NCI-H1105 (cell line): ENCODE results near the gene MERTK.

Experiments used
- DNase-seq: peaks from one replicate; lab custom pipeline; 2025; lab: John Stamatoyannopoulos, UW

MERTK gene

DNA sequence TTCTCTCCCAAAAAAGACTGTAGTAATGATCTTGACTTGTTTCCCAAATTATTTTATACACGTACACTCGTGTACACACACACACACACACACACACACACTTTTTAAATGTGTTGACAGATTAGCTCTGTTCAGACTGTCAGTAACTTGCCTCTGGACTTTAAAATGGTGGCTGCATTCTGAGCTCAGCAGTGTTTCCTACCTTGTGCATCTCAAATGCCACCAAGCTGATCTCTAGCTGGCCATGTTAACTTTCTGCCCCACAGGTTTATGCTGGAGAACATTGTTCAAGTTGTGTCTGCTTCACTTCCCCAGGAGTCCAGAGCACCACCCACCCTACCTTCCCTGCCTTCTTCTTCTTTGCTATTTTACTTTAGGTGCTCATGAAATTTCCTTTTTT is 83.3 kb downstream of the MERTK start:
- DNase-seq = no peak

DNA sequence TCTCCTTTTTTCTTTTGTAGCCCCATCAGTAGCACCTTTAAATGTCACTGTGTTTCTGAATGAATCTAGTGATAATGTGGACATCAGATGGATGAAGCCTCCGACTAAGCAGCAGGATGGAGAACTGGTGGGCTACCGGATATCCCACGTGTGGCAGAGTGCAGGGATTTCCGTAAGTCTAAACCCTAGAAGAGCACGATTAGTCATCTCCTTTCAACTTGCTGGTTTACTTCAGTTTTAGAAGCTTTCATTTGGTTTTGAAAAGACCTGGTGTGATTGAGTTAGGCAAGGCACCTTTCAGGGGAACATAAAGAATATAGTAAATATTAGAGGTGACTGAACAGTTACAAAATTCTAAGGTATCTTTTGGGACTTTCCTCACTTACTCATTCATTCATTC is 84.4 kb downstream of the MERTK start:
- no peak for DNase-seq

DNA sequence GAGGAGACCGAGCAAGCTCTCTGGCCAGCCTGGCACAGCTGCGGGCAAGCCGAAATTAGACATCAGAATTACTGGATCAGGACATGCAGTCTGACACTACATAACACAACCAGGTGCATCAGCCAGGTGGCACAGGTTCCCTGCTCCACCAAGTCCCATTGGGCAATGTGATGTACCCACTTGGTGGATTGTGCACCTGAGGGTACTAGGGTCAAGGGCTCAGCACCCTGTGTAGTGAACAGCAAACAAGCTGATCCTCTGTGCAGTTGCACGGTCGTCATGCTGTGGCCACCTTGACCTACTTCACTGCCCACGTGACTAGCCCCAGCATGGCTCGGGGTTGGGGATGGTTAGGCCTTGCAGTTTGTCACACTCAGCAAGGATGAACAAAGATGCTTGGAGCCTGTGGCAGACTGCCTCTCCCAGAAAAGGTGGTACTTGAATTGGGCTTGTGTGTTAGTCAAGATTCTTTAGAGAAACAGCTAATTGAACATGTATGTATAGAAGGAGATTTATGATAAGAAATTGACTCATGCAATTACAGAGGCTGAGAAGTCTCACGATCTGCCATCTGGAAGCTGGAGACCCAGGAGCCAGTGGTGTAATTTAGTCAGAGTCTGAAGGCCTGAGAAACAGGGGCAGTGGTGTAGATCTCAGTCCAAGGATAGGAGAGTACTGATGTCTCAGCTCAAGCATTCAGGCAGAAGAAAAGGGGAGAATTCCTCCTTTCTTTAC is 85.2 kb downstream of the MERTK start:
- no peak for DNase-seq

DNA sequence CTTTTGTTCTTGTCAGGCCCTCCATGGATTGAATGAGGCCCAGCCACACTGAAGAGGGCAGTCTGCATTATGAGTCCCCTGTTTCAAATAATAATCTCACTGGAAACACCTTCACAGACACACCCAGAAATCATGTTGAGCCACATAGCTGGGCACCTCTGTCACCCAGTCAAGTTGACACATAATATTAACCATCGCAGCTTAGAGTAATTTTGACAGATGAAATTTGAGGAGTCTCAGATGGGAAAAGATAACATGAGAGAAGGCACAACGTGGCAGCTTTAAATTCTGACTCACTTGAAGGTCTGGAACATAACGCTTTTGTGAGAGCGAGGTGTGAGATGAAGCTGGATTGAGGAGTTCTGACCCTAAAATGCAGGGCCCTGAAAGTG is 85.8 kb downstream of the MERTK start:
- DNase-seq = no peak

DNA sequence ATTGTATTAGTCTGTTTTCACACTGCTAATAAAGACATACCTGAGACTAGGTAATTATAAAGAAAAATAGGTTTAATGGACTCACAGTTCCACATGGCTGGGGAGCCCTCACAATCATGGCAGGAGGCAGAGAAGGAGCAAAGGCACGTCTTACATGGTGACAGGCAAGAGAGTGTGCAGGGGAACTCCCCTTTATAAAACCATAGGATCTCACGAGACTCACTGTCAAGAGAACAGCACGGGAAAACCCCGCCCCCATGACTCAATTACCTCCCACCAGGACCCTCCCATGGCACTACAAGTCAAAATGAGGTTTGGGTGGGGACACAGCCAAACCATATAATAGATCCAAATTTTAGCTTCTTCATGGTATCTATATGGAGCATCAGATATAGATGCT is 87.1 kb downstream of the MERTK start:
- no peak for DNase-seq

DNA sequence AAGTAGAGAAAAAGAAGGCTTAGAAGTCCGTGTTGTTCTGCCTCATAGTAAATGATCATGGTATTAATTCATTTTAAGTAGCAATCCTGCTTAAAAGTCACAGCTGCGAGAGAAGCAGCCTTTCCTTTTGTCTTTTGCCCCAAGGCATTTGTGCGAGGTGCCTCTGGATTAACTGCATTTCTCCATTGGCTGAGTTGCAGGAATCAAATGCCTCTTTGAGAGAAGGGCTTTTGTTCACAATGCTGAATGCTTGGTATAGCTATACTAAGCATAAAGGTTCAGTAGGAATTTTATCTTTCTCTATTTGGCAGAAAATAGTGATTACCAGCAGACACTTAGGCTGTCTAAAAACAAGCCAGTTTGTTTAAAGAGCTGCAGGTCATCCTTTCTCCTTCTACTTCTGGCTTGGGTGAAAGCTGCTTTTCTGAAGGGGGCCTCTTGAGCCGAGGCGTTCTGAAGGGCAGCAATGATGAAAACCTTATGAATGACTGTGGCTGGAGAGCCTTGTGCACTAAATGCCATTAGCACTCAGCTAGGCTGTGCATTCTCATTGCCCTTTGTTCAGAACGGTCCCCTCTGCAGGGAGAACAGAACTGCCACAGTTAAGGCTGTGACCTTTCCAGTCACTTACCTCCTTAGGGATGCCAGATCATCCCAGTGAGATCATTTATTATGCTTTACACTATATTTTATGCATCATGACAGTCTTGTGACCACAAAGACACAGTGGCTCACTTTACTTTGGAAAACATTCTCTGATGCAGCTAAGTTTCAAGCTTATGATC is 87.9 kb downstream of the MERTK start:
- DNase-seq = no peak

DNA sequence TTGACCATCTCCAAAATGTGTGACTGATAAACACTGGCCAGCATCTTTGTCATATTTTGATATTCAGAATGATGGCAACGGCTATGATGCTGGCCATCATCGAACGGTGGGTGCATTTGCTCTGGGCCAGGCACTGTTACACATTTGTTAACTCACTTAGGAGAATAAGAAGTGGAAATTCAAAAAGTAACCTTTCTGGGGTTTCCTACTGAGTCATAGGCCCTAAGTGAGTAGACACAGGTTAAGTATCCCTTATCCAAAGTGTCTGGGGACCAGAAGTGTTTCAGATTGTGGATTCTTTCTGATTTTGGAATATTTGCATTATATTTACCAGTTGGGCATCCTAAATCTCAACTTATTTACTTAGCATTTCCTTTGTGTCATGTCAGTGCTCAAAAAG is 92.0 kb downstream of the MERTK start:
- no peak for DNase-seq

DNA sequence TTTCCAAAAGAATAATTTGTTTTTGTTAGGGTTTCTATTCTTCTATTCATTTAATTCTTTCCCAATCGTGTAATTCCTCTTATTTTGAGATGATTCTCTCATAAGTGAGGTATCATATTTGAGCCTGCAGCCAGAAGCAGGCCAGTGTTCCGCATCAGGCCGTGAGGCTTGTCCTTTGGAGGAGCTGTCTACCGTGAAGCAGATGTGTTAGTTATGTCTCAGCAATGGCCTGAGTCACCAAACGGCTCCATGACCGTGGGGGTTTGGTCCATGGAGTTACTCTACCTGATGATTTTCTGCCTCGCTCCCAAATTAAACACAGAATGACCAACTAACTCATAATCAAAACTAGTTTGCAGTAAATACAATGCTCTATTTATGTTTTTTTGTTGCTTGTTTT is 92.4 kb downstream of the MERTK start:
- no peak for DNase-seq

DNA sequence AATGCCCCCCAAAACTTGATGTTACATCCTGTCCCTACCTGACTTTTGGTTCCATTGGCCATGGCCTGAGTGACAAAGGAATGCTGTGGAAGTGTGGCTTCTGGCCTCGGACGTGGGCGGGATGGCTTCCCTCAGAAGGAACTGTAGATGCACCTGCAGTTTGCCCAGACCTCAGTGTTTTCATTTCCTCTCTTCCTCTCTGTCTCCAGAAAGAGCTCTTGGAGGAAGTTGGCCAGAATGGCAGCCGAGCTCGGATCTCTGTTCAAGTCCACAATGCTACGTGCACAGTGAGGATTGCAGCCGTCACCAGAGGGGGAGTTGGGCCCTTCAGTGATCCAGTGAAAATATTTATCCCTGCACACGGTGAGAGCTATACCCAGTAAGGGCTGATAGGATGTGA is 95.6 kb downstream of the MERTK start:
- no peak for DNase-seq

DNA sequence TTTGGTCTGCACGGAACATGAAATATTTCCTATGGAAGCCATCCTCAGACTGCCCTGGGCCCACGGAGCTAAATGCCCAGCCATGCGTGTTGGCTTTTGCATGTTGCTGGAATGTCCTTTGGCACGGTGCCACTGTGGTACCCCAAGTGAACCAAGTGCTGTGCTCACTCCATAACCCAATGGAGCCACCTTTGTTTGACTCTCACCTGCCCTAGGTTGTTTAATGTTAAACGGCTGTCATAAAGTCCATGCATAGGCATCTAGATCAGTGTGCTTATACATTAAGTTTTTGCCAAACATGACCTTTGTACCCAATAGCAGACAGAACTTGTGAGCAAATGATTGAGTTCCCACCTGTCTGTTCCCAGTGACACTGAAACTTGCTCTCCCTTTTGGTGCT is 96.7 kb downstream of the MERTK start:
- no peak for DNase-seq

DNA sequence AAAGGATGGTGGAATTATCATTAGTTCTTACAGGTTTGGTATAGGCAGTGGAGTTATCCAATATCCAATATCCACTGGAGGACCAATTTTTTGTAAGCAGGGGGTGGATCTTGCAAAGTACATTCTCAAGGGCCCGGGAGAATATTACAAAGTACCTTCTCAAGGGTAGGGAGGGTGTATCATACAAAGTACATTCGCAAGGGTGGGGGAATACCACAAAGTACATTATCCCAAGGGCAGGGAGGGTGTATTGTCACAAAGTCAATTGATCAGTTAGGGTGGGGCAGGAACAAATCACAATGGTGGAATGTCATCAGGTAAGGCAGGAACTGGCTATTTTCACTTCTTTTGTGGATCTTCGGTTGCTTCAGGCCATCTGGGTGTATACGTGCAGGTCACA is 101.4 kb downstream of the MERTK start:
- no peak for DNase-seq

DNA sequence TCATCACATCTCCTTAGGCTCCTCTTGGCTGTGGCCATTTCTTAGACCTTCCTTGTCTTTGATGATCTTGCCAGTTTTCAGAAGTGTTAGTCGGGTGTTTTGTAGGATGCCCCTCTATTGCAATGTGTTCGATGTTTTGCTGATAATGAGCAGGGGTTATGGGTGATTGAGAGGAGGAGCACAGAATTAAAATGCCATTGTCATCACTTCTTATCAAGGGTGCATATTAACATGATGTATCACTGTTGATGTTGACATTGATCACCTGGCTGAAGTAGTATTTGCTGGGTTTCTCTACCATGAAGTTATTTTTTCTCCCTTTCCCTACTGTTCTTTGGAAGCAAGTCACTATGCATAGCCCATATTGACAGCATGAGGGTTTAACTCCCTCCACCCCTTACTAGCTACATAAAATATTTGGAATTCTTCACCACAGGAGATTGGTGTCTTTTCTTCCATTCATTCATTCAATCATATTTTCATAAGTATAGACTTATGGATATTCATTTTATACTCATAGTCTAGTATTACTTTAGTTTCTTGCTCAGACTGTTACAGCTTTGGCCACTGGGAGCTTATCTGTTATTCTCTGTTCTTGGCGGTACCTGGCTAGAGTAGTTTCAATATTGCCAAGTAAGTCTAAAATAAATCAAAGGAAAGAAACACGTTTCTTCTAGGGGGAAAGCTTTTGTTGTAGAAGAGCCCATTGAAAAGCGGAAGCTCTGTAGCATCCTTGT is 102.2 kb downstream of the MERTK start:
- DNase-seq = no peak

DNA sequence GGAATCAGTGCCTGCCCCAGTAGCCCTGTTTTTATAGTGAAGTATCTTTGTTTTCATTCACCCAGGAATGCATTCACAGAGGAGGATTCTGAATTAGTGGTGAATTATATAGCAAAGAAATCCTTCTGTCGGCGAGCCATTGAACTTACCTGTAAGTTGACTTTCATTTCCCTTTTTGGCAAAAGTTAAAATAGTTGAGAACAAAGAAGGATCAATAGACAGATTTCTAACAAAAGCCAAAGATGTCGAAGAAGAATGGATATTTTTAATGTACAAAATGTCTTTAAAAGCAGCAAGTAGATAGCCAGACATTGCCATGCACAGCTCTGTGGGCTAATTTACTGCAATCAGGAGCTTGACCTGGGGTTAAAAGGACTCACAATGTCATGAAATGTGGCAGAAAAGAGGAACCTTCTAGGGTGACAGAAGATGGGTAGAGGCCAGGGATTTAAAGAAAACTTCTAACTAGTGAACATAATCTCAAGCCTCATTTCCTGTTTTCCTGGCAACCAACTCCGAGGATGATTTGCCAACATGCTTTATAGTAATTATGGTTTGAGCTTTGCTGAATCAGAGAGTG is 102.8 kb downstream of the MERTK start:
- no peak for DNase-seq

DNA sequence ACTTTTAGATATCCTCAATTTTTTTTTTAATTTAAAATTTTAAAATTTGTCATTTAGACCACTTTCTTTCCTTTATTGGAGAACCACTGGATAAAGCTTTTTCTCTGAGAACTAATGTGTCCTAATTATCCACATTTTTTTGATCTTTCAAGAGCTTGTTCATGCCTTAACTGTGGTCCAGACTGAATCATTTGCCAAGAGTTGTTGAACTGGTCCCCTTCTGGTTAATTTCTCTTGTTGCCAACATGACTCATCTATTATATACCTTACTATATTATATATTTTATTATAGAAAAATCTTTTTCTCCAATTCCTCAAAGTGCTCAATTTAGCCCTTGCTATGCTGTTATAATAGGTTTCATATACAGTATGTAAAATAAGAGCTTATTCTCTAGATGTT is 103.5 kb downstream of the MERTK start:
- no peak for DNase-seq

DNA sequence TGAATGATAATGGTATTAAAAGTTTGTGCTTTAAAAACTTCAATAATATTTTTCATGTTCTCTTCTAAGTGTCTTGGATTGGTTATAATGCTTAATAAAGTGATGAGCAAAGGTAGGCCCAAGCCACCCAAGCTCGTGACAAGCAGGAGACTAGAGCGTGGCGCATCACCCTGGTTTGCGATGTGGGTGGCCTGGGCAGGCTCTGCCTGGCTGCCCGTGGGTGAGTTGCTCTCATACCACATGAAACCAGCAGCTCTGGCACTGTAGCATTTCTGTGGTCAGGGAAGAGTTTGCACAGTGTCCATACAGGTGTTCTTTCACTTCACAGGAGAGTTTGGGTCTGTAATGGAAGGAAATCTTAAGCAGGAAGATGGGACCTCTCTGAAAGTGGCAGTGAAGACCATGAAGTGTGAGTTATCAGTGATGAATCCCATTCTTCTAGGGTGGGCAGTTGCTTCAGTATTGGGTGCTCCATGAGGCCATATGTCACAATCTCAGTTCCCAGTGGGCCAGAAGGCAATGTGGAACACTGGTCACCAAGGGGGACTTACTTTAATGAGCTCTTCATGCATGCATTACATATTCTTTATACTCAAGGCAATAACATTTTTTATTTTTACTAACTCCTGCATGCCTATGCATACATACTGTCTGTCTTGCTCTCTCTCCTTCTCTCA is 105.3 kb downstream of the MERTK start:
- no peak for DNase-seq

DNA sequence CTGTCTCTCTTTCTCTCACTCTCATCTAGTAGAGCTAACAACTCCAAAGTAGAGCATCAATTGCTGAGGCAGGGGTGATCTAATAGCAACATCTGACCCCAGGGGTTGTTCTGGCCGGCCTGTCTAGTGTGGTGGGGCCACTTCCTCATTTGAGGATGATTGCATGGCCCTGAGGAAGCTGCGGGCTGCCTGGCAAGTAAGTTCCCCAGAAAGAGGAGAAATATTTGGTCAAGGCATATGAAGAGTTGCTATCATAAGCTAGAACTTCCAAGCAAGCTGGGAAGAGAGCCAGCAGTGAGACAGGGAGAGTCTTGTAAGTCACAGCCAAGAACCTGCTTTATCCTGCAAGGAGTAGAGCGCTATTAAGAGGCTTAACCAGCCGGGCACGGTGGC is 105.8 kb downstream of the MERTK start:
- no peak for DNase-seq

DNA sequence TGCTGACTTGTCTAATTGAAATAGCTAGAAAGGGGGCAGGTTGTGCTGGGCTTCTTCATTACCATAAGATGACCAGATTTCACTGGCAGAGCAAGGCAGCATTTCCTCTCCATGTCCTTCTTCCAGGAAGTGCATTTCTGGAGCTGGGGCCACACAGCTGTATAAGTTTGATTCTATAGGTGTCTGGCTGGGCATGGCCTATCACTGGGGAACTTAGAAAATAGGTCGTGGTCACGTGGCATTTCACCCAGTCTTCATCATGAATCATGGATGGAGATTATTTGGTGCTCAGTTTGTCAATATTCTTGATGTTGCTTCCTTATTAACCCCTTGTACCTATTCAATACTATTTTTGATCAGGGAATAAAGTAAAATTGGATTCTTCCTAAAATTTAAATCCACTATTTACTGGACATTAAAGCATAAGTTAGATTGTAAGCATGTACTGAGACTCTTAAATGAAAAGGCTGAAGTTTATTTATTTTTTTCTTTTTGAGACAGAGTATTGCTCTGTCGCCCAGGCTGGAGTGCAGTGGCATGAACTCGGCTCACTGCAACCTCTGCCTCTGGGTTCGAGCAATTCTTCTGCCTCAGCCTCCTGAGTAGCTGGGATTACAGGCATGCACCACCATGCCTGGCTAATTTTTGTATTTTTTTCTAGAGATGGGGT is 107.1 kb downstream of the MERTK start:
- DNase-seq = no peak

DNA sequence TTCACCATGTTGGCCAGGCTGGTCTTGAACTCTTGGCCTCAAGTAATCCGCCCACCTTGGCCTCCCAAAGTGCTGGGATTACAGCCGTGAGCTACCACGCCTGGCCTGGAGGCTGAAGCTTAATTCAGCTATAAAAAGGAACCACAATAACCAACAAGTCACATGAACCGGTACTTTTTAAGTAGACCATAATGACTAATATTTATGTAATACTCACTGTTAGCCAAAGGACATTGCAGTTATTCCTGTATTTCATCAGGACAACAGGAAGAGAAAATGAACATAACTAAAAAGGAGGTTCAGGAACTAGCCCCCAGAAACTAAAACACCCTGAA is 107.6 kb downstream of the MERTK start:
- no peak for DNase-seq

DNA sequence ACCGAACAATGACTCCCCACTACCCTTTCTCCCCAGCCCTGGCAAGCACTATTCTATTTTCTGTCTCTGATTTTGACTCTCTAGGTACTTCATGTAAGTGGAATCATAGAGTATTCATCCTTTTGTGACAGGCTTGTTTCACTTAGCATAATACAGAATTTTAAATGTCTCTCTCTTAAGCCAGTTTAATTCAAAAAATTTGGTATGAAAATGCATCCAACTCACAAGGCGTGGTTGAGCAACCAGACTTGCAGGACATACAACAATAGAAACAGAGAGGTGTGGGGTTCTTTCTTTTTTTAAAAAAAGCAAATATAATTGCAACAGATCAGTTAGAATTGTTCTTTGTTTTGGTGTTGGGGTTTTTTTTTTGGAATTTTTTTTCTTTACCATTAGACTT is 109.1 kb downstream of the MERTK start:
- no peak for DNase-seq

DNA sequence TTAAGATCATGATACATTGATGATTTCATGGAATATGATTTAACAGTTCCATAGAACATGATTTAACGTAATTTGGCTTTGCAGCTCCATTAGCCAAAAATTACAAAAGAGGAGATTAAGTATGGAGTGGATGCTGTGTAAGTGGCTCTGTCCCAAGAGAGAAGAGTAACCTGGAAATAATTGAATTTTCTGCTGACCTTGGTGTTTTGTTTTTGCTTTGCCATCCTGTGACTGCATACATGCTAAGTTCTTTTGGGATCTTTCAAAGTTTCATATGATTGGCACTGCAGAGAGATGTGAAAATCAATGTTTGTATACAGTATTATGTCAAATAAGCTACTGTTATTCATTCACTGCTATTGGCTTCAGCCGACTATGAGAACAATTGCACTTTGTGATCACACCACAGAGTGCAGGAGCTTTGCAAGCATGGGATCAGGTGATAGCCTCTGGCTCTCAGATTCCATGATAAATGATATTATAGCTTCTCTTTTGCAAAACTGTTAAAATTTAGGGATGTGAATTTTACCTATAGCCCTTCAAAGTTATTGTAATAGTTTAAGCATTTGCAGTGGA is 110.6 kb downstream of the MERTK start:
- DNase-seq = no peak

DNA sequence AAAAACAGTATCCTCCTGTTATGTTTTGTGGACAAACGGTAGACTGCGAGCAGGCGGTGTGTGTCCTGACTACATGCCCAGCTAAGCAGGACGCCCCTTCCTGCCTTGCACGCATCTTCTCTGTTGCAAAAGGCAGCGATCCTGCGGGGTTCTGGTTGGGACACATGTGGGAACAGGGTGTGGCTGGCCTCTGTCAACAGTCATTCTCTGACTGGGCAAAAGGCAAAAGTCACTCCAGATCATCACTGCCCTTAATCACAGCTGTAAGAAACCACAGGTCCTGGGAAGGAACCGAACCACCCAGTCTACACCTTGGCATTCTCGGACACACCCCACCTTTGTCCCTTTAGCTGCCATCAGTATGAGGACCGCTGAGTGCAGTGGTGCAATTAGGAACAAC is 112.3 kb downstream of the MERTK start:
- no peak for DNase-seq
